Suppressor macrophage treated with lipopolysaccharide for 4 hours (primary cell): ENCODE measurements around the gene ABHD12.
"Not testable (repeated sequence)": the region's sequence is repeated elsewhere in the genome, so short reads cannot be mapped to it uniquely, and the experiment has no call there.

Experiments used
- DNase-seq: peaks from one replicate; pipeline ENCODE4 v3.0.0-alpha.2; 2020

The ABHD12 gene

DNA sequence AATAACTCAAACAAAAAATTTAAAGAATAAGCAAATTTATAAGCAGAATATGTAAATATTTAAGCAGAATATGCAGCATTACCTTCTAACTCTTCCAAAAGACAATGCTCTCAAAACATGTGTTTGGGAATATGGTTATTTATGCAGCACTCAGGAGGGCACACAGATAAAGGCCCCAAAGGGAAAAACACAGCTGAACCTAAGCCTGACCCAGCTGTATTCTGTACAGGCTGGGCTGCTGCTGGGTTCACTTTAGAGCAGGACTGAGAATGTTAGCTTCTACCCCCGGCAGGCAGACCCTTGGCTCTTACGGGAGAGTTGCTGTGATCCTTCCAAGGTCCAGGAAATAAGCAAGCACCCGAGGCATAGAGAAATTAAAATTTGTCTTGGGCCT lies 37.3 kb downstream of the ABHD12 start:
- DNase-seq = no peak

DNA sequence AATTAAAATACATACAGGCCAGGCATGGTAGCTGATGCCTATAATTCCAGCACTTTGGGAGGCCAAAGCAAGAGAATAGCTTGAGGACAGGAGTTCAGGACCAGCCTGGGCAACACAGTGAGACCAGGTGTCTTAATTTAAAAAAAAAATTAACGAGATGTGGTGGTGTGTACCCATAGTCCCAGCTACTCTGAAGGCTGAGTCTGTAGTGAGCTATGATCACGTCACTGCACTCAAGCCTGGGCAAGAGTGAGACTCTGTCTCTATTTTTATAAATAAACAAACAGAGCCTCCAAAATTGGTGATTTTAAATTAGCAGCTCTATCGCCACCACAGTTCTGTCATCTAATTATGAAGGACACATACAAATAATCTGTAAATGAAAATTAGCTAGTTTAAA lies 37.9 kb downstream of the ABHD12 start:
- DNase-seq = no peak

DNA sequence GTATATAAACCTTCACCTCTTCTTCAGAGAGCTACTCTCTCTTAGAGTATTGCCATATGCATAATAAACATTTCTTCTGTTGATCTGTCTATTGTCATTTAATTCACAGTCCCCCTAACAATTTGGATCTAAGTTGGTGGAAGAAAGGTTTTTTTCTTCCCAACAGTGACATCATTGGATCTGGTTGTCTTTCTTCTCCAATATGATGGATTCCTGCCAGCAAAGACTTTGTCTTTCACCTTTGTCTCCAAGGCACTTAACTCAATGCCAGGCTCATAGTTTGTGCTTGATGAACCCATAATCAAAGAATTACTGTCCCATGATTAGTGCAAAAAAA lies 39.6 kb downstream of the ABHD12 start:
- DNase-seq = no peak

DNA sequence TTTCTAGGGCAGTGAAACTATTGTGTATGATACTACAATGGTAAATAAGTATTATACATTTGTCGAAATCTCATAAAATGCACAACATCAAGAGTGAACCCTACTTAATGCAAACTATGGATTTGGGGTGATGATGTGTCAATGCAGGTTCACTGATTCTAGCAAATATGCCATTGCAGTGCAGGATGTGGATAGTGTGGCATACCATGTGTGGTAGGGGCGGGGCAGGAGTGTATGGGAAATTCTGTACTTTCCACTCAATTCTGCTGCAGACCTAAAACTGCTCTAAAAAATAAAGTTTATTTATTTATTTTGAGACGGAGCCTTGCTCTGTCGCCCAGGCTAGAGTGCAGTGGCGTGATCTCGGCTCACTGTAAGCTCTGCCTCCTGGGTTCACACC lies 44.3 kb downstream of the ABHD12 start:
- DNase-seq = no peak

DNA sequence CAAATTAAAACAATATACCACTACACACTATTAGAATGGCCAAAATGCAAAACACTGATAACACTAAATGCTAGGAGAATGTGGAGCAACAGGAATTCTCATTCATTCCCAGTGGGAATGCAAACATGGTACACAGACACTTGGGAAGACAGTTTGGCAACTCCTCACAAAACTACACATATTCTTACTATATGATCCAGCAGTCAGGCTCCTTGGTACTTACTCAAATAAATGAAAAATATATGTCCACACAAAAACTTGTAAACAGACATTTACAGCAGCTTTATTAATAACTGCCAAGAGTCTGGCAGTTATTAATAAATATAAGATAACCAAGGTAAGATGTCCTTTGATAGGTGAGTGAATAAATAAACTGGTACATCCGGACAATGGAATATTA lies 44.9 kb downstream of the ABHD12 start:
- DNase-seq = no peak

DNA sequence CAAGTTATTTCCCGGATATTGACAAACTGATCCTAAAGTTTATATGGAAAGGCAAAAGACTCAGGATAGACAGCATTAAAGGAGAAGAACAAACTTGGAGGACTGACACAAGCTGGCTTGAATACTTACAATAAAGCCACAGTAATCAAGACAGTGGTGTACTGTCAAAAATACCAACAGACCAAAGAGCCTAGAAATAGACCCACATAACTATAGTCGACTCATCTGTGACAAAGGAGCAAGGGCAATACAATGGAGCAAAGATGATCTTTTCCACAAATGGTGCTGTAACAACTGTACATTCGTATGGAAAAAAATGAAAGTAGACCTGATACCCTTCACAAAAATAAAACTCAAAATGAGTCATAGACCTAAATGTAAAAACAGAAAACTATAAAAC lies 46.0 kb downstream of the ABHD12 start:
- DNase-seq = no peak

DNA sequence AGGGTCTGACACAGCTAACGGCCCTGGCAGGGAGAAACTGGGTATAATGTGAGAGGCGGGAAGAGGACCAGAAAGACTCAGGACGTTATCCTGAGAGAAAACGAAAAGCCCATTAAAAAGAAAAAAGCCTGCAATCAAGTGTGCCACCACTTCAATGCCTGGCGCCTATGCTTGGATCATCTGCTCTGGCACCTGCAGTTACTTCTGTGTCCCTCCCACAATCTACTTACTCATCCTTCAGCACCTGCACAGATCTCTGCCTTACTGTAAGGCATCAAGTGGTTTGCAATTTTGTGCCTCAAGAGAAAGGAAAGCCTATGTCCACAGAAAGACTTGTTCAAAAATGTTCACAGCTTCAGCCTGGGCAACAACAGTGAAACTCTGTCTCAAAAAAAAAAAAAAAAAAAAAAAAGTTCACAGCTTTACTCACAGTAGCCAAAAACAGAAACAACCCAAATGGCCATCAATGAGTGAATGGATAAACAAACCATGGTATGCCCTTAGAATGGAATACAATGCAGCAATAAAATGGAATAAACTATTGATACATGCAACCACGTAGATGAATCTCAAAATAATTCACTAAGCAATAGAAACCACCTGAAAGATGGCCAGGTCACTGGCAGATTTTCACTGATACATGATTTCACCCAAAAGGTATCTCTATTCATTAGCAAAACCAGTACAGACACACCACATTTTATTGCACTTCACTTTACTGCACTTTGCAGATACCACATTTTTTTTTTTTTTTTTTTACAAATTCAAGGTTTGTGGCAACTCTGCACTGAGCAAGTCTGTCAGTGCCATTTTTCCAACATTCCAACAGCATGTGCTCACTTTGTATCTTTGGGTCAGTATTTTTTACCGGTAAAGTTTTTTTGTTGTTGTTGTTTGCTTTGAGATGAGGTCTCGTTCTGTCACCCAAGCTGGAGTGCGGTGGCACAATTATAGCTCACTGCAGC lies 48.6 kb downstream of the ABHD12 start:
- DNase-seq = no peak

DNA sequence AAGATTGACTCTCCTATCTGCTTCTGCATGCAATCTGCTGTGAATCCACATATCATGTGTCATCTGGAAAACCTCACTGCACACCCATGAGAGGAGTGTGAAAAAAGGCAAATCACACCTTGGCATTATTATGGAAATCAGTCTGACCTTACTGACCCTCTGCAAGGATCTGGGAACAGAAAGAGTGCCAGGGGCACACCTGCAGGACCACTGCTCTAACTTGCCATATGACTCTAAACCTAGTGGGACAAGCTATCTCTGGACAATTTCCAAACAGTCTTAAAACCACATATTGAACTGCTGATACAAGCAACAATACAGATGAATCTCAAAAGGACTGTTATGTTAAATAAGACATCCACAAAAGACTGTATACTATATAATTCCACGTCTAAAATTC lies 50.3 kb downstream of the ABHD12 start:
- DNase-seq = no peak

DNA sequence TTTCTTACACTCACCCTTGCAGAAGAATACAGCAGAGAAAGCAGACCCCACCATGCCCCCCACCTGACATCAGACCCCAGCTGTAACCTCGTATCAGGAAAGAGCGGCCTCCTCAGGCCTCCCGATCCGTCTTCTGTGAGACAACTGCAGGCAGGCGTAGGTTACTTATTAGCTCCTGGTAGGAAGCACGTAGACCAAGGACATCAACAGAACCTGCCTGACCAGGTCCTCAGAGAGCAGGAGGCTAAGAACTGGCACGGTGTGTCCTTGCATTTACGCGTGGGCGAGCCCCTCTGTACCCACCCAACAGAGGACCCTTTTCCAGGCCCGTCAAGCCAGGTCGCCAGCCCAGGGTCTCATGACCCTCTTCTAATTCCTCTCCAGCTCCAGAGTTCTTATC lies 51.0 kb downstream of the ABHD12 start:
- DNase-seq = no peak

DNA sequence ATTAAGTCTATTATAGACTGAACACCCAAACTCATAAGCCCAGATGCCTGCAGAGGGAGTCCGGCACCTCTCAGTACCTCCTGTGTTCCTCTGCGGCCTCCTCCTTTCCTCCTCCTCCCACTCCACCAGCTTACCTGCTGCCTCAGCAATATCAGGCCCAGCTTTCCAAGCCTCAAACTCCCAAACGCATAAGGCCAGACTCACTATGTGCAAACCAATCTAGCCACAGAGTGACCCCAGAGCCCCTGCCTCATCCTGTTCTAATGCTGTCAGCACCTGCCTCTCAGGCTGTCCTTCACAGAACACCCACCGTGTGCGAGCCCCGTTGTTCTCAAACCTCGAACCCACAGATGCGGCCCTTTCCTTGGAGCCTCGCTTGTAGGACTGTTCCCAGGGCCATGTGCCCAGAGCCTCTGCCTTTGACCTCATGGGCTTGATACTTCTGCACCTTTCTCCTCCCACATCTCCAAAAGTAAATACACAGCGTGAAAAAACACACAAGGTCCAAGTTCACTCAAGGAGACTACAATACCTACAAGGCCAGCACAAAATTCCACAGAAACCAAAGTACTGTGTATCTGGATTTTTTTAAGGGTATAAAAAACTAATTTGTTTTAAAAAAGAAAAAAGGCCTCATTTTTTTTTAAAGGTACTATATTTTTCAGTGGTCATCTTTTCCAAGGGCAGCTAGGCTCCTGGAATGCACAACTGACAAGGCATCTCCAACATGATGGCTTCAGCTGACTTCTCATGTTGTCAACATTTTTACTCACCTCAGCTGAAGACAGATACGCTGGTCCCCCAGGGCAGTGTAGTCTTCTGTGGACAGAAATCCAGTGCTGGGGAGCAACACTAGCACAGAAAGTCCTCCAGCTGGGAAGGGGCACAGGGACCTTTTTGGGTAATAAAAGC lies 52.3 kb downstream of the ABHD12 start:
- no peak for DNase-seq

DNA sequence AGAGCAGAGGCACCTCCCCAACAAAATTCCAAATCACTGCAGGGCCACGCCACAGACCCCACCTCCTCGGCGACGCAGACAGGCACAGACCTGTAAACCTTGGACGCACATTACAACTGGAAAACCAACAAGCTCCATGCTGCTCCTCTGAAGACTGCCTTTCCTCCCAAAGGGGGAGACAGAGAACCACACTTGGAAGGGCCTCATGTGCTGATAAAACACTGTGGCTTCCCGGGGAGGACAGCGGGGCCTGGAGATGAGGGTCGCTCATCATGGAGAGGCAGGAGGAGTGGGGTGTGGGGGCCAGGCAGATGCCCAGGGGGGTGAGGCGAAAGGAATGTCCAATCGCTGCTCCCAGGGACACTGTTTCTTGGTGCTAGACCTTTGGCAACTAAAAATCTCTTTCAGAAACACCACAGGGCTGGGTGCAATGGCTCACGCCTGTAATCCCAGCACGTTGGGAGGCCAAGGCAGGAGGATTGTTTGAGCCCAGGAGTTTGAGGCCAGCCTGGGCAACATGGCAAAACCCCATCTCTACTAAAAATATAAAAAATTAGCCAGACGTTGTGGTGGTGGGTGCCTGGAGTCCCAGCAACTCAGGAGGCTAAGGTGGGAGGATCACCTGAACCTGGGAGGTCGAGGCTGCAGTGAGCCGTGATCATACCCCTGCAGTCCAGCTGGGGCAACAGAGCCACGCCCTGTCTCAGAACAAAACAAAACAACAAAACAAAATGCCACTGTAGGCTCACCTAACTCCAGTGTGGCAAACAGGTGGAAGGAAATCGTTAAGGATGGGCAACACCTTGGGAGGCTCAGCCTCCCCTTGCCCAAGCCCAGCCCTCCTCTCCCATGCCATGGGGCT lies 53.8 kb downstream of the ABHD12 start:
- no peak for DNase-seq

DNA sequence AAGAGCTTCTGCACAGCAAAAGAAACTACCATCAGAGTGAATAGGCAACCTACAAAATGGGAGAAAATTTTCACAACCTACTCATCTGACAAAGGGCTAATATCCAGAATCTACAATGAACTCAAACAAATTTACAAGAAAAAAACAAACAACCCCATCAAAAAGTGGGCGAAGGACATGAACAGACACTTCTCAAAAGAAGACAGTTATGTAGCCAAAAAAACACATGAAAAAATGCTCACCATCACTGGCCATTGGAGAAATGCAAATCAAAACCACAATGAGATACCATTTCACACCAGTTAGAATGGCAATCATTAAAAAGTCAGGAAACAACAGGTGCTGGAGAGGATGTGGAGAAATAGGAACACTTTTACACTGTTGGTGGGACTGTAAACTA lies 55.7 kb downstream of the ABHD12 start:
- not testable (repeated sequence) for DNase-seq

DNA sequence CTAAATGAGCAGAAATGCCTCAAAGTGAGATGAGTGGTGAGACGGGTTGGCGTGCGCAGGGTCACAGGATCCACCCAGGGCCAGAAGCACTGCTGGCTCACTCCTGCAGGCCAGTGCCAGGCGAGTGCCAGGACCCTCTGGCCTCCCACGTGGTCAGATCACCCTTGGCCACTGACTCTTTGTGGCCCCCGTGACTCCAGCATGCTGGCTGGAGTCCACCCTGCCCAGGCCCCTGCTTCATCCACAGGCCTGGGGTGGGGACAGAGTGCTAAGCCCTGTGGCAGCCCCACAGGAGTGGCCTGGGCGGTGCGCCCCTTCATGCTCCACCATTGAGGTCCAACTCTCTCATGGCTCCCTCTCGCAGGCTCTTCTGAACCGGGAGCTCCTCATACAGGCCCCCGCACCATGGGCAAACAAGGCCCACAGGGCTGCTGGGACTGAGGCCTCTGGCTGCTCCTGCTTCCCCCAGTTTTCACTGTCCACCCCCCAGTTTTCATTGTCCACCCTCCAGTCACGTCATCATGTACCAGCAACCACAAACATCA lies 61.6 kb downstream of the ABHD12 start:
- DNase-seq = no peak

DNA sequence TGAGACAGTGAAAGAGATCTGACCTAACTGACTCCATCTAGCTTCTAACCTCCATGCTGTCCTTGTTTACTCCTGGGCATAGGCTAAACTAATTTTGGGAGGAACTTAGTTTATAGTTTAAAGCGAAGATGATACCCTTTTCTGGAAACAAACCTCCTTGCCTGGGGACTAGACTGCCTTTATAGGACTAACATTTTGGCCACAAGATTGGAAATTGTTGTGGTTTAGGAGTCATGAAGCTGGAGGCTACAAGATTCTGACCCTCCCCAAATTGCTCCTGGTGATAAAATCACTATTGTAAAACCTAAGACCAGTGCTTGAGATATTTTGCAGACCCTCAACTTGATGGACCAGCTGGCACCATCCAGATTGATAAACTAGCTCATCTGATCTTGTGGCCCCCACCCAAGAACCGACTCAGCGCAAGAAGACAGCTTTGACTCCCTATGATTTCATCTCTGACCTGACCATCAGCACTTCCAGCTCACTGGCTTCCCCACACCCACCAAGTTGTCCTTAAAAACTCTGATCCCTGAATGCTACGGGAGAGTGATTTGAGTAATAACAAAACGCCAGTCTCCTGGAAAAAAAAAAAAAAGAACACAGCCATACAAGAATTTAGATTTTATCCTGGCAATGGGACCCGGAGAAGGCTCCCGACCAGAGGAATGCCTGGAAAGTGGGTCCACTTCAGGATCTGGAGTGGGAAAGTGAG lies 63.0 kb downstream of the ABHD12 start:
- DNase-seq = peak; percentile 39

DNA sequence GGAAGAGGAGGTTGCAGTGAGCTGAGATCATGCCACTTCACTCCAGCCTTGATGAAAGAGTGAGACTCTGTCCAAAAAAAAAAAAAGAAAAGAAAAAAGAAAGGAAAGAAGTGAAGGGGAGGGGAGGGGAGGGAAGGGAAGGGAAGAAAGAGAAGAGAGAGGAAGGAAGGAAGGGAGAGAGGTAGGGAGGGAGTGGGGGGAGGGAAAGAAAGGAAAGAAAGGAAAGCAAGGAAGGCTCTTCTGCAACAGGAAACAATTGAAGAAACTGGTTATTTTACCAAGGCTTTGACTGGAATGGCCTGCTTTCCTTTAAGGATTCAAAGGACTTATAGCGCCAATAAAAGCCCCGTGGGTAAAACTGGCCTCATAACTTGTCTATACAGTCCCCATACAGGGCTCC lies 64.6 kb downstream of the ABHD12 start:
- DNase-seq = no peak

DNA sequence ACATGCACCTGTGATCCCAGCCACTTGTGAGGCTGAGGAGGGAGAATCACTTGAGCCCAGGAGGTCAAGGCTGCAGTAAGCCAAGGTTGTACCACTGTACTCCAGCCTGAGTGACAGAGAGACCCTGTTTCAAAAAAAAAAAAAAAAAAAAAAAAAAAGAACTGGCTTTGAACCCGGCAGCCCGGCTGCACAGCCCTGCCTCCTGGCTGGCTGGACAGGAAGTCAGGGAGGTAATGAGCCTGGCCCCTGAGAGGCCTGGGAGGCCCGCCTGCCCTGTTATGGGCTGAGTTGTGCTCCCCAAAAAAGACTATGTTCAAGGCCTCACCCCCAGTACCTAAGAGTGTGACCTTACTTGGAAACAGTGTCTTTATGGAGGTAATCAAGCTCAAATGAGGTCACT lies 65.6 kb downstream of the ABHD12 start:
- DNase-seq = no peak

DNA sequence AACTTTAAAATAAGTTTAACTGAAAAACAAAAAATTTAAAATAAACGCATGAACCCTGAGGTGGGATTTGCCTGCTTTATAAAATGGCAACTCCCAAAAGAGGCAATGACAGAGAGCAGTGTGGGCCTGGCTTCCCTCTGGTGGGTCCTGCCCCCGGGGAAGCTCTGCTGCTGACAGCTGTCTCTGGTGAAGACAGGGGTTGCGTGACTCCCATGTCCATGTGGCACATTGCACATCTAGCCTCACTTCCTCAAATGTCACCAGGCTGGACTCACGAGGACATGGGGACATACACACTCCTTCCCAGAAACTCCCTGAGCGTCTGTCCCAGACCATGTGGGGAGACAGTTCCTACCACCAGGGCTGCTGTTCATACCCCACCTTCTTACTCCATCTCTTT lies 66.2 kb downstream of the ABHD12 start:
- peak; percentile 96 for DNase-seq

DNA sequence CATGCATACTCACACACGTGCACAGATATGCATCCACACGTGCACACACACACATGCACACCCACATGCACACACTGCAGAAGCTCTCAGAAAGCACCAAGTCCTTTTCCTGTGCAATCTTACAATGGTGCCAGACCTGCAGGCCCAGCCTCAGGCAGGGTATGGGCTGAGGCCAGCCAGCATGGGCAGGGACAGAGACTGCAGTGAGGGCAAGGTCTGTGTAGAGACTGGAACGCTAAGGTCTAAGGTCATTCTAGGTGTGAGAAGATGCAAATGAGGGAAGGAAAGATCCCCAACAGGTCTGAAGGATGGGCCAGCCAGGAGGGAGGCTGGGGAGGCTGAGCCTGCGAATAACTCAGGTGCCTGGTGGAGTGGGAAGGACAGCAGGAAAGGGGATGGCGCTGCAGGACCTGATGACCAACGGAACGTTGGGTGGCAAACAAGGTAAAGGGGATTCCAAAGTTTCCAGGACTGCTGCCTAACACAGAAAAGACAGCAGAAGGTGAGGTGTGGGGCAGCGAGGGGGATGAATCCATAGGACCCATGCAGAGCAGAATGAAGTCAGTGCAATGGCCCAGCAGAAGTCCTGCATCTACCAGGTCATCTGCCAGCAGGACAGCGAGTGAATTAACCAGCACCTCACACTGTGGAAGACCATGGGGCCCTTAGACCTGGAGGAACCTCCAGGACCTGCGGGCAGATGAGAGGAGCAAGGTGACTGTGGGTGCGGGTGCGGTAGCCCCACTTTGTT lies 67.0 kb downstream of the ABHD12 start:
- DNase-seq = no peak

DNA sequence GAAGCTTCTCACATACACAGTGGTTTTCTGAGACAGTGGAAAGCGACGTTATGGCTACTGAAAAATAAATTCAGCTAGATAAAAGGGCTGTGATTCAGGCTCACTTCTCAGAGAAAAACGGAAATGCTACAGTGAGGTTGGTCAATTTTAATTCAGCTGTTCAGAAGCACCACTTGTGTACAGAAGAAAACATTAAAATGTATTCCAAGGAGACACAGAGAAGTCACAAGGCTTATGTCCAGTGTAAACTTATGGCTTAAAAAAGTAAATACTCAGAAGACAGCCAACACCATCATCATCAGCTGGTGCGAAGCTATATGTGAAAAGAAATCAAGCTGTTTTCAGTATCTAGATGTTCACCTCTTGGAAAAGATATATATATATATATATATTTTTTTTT lies 68.6 kb downstream of the ABHD12 start:
- DNase-seq = no peak

DNA sequence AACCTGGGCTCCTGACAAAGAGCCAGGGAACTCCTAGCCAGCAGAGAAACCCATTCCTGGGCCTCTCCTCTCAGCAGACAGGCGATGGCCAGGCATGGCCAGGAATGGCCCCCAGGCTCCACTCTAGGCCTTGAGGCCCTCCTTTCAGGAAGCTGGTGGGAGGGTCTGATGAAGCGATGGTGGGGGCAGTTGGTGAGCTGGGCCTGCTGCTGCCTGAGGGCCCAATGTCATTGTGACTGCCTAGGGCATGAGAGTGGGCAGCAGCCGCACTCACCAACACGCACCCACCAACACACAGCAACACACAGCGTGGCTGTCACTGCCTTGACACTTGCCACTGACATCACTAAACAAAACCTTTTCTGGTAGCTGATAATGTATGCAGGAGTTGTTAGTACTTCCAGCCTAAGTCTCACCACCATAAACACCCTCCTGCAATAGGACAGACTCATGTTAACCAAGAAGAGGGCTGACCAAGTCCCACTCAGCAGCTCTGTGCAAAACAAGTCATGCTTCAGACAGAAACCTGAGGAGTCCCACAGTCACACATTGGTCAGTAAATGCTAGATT lies 69.3 kb downstream of the ABHD12 start:
- DNase-seq = peak; percentile 67
